HCT116 (cell line): ENCODE data around the gene MCEE. TPM values are rescaled to one million over a fixed set of nuclear protein-coding genes. Genes with fewer than 3 reads are reported as not detected.

Experiments used
- ATAC-seq: fragments of 200-7000 bp; cut with Tn5 transposase; 2 replicates; pipeline ENCODE4 v1.9.1; 2020; ENCODE audit warnings: mild to moderate bottlenecking, moderate library complexity
- BruUV-seq: library from RNA; stranded (reverse); fragments of 400-500 nt; replicated peaks from 2 replicates; lab custom pipeline; 2021; lab: Mats Ljungman, UMichigan
- CTCF ChIA-PET: fragments of 300-600 bp; sonication (Branson Sonifier 250); formaldehyde crosslinking; loops from one replicate; lab custom pipeline; 2021; ENCODE audit warnings: antibody characterized with exemption; lab: Charles Lee
- POLR2A ChIA-PET: fragments of 300-600, 350-600 bp; sonication (Branson Sonifier 250); formaldehyde crosslinking; loops from one replicate; lab custom pipeline; 2021; ENCODE audit warnings: antibody characterized with exemption; lab: Charles Lee
- RAD21 ChIA-PET, 2 experiments: fragments of 300-600 bp; sonication (Branson Sonifier 250); formaldehyde crosslinking; loops; one replicate each; lab custom pipeline; 2023; ENCODE audit warnings: low total read pairs in 2 of 2; ENCODE audit not compliant: uncharacterized antibody in 2 of 2, unreplicated experiment in 2 of 2, low non-redundant PET in 1 of 2; lab: Charles Lee
- DNase-seq: peaks from one replicate; pipeline ENCODE4 v3.0.0-alpha.2; 2010; ENCODE audit warnings: low read depth, low spot score
- H2AFZ ChIP-seq: fragments of 200-600 bp; shearing (Covaris generic), sonication (generic); 2 replicates; pipeline ENCODE4 v1.6.1; 2017; ENCODE audit warnings: low read depth, mixed run types, mixed read lengths, antibody characterized with exemption, low read length; ENCODE audit not compliant: poor library complexity, severe bottlenecking
- H3K27ac ChIP-seq: 2 replicates; pipeline ENCODE4 v1.5.1; 2012; ENCODE audit warnings: low read depth, low read length
- H3K27me3 ChIP-seq: fragments of 200-600 bp; sonication (generic); 2 replicates; pipeline ENCODE4 v1.6.1; 2016; ENCODE audit warnings: mixed run types, low read length, mixed read lengths; ENCODE audit not compliant: insufficient read depth
- H3K36me3 ChIP-seq, 2 experiments: fragments of 200-500 bp in 1 of 2; fragments of 200-600 bp in 1 of 2; sonication (Bioruptor generic) in 1 of 2; sonication (generic) in 1 of 2; 2 replicates each; pipeline versions ENCODE4 v1.5.1 to v1.6.1; 2014 to 2016; ENCODE audit warnings: low read length in 2 of 2, inconsistent platforms in 1 of 2, mixed read lengths in 1 of 2, mixed run types in 1 of 2; ENCODE audit not compliant: insufficient read depth in 2 of 2, control insufficient read depth in 1 of 2
- H3K4me1 ChIP-seq, 2 experiments: fragments of 200-600 bp in 1 of 2; sonication (generic) in 1 of 2; 2 replicates each; pipeline versions ENCODE4 v1.5.1 to v1.6.1; 2012 to 2017; ENCODE audit warnings: low read length in 2 of 2, inconsistent platforms in 1 of 2, mild to moderate bottlenecking in 1 of 2, mixed read lengths in 1 of 2, mixed run types in 1 of 2, moderate library complexity in 1 of 2; ENCODE audit not compliant: insufficient read depth in 2 of 2, control insufficient read depth in 1 of 2
- H3K4me2 ChIP-seq: fragments of 200-600 bp; sonication (generic); 2 replicates; pipeline ENCODE4 v1.6.1; 2017; ENCODE audit warnings: mixed run types, low read length, mixed read lengths
- H3K4me3 ChIP-seq, 2 experiments: fragments of 200-600 bp in 1 of 2; sonication (generic) in 1 of 2; replicated peaks in 1 of 2; 2 replicates each; pipeline ENCODE4 v1.5.1; 2011 to 2016; ENCODE audit warnings: low read length in 2 of 2, control low read depth in 1 of 2, low read depth in 1 of 2, mild to moderate bottlenecking in 1 of 2, mixed read lengths in 1 of 2, mixed run types in 1 of 2
- H3K79me2 ChIP-seq: fragments of 200-600 bp; sonication (generic); 2 replicates; pipeline ENCODE4 v1.6.1; 2017; ENCODE audit warnings: mild to moderate bottlenecking, mixed run types, low read length, moderate library complexity, mixed read lengths; ENCODE audit not compliant: insufficient read depth
- H3K9ac ChIP-seq: fragments of 200-600 bp; sonication (generic); 2 replicates; pipeline ENCODE4 v1.6.1; 2016; ENCODE audit warnings: low read length, mixed read lengths
- H3K9me2 ChIP-seq: fragments of 200-600 bp; sonication (generic), shearing (Covaris generic); 2 replicates; pipeline ENCODE4 v1.6.1; 2017; ENCODE audit warnings: mixed run types, mild to moderate bottlenecking, moderate library complexity; ENCODE audit not compliant: insufficient read depth
- H3K9me3 ChIP-seq, 2 experiments: fragments of 200-500 bp in 1 of 2; fragments of 200-600 bp in 1 of 2; sonication (Bioruptor generic) in 1 of 2; sonication (generic) in 1 of 2; 2 replicates each; pipeline ENCODE4 v1.6.1; 2014 to 2017; ENCODE audit warnings: low read length in 2 of 2, mixed read lengths in 2 of 2, inconsistent platforms in 1 of 2, low read depth in 1 of 2, mild to moderate bottlenecking in 1 of 2, mixed run types in 1 of 2, moderate library complexity in 1 of 2; ENCODE audit not compliant: control insufficient read depth in 1 of 2, insufficient read depth in 1 of 2
- H4K20me1 ChIP-seq: fragments of 200-600 bp; sonication (generic), shearing (Covaris generic); 2 replicates; pipeline ENCODE4 v1.6.1; 2017; ENCODE audit warnings: mixed run types, mild to moderate bottlenecking, moderate library complexity; ENCODE audit not compliant: insufficient read depth
- CBX3 ChIP-seq: IDR thresholded peaks from 2 replicates; pipeline ENCODE4 v1.6.1; 2012; ENCODE audit warnings: low read depth
- EZH2 ChIP-seq: fragments of 200-600 bp; sonication (generic); IDR thresholded peaks from 2 replicates; pipeline ENCODE4 v1.6.1; 2017; ENCODE audit warnings: antibody characterized with exemption, mixed run types
- EZH2phosphoT487 ChIP-seq: fragments of 200-600 bp; IDR thresholded peaks from 2 replicates; pipeline ENCODE4 v1.6.1; 2018; ENCODE audit warnings: antibody characterized with exemption, borderline replicate concordance
- FOSL1 ChIP-seq: IDR thresholded peaks from 2 replicates; pipeline ENCODE4 v1.6.1; 2012; ENCODE audit warnings: low read depth
- JUND ChIP-seq: IDR thresholded peaks from 2 replicates; pipeline ENCODE4 v1.6.1; 2012
- SRF ChIP-seq: IDR thresholded peaks from 2 replicates; pipeline ENCODE4 v1.6.1; 2012; ENCODE audit warnings: low read depth
- YY1 ChIP-seq: IDR thresholded peaks from 2 replicates; pipeline ENCODE4 v1.6.1; 2011; ENCODE audit warnings: low read length, low read depth, moderate library complexity, mild to moderate bottlenecking; ENCODE audit not compliant: insufficient replicate concordance; ENCODE audit errors: extremely low read depth
- ZFX ChIP-seq: fragments of 450-650 bp; IDR thresholded peaks from 2 replicates; pipeline ENCODE4 v1.6.1; 2017
- ZNF274 ChIP-seq: fragments of 200-500 bp; sonication (Bioruptor generic); IDR thresholded peaks from 2 replicates; pipeline ENCODE4 v1.6.1; 2014; ENCODE audit warnings: mild to moderate bottlenecking, low read depth, low read length, inconsistent platforms
- intact Hi-C: fragments of 100-400 bp; cut with micrococcal nuclease; formaldehyde crosslinking; loops from 2 replicates; pipeline ENCODE4 v1.10.0; 2022
- total RNA-seq: library from RNA; stranded (reverse); gene quantifications from one replicate; pipeline ENCODE4 v1.2.1, GENCODE V29; 2021; ENCODE audit not compliant: unreplicated experiment
- TF ChIP-seq, protein P1 (sequence below): IDR thresholded peaks from 2 replicates; pipeline ENCODE4 v1.6.1; 2012
- TF ChIP-seq, protein P2 (sequence below): IDR thresholded peaks from 2 replicates; pipeline ENCODE4 v1.6.1; 2012

MCEE gene
- total RNA-seq, 1 experiment from 2014 or later = 9.0 TPM

DNA sequence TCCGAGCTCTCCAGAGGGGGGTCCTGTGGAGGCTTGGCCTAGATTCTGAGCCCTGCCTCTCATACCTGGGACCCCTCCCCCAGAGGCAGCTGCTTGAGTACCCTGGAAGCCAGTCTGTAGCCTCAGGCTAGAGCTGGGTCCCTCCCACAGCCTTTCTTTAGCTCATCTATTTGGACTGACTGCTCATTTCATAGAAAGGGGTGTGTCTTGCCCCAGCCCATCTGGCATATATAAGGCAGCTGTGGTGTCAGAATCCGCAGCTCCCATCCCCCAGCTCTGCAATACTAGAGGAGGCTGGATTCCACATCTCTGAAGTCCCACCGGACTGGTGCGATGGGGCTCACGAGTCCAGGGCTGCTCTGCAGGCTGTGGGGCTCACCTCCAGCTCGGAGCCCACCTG, 26.5 kb upstream of the MCEE start:
- intact Hi-C loops = loop anchor here (2.0 kb wide), 1 partner anchor 126 kb away; no protein-coding TSS in a partner anchor
- no peak for TF ChIP-seq ZFX
- no peak for TF ChIP-seq ZNF274
- TF ChIP-seq EZH2phosphoT487 = no peak
- TF ChIP-seq, protein P1, sequence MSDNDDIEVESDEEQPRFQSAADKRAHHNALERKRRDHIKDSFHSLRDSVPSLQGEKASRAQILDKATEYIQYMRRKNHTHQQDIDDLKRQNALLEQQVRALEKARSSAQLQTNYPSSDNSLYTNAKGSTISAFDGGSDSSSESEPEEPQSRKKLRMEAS = no peak
- TF ChIP-seq, all 23 proteins: peak for 0
- Histone ChIP-seq H3K4me1 (no peaks in the 10 kb centered on the region), H3K9me3 (no peaks in the 10 kb centered on the region), H4K20me1 (no peaks in the 10 kb centered on the region), H3K4me3 (no peak overlapping the region), H3K27ac (no peak overlapping the region), H2AFZ (no peak overlapping the region), H3K36me3 (no peaks in the 10 kb centered on the region), H3K9ac (no peak overlapping the region), H3K27me3 (no peaks in the 10 kb centered on the region), H3K79me2 (no peaks in the 10 kb centered on the region), H3K9me2 (no peaks in the 10 kb centered on the region), H3K4me2 (0 out of 2 replicates have a peak overlapping the region, but pooled peaks have one; percentile 29)
- DNase-seq (no peak), ATAC-seq (no peak)
- ChIA-PET CTCF (interaction anchor here (1.1 to 3.5 kb wide), 3 partner anchors 56 to 143 kb away, joined by 4 to 16 read pairs (median 8); no protein-coding TSS in a partner anchor), POLR2A (no interaction called here), RAD21 (no interaction called here)
- no TSS peak for BruUV-seq

DNA sequence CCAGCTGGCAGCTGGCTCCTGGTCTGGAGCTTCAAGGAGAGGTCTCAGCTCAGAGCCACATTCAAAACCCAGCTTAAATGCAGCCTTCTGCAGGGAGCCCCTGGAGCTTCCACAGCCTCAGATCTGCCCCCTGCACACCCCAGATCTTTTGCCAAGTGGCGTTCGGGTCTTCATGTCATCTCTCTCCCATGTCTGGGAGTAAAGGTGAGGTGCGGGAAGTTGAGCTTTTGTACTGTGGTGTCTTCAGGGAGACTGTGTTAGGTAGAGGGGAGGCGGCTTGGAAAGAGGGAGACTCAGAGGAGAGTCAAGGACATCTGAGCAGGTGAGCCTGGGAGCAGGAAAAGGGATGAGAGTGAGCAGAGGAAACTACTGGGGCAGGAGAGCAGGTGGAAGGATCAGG, 25.8 kb upstream of the MCEE start:
- Histone ChIP-seq H3K36me3 (no peaks in the 10 kb centered on the region), H2AFZ (no peak overlapping the region), H3K27me3 (no peaks in the 10 kb centered on the region), H4K20me1 (no peaks in the 10 kb centered on the region), H3K27ac (no peak overlapping the region), H3K9ac (no peak overlapping the region), H3K4me3 (no peak overlapping the region), H3K9me3 (no peaks in the 10 kb centered on the region), H3K4me1 (no peaks in the 10 kb centered on the region)
- CTCF ChIA-PET = interaction anchor here (1.2 to 3.5 kb wide), 4 partner anchors 12 to 143 kb away, joined by 3 to 16 read pairs (median 6); no protein-coding TSS in a partner anchor
- BruUV-seq = no TSS peak
- ATAC-seq (no peak), DNase-seq (no peak)
- POLR2A ChIA-PET = no interaction called here
- RAD21 ChIA-PET = interaction anchor here in 1 of 2 experiments (1.6 kb wide), 1 partner anchor 132 kb away, joined by 5 read pairs; no protein-coding TSS in a partner anchor
- TF ChIP-seq SRF (no peak), EZH2 (no peak), FOSL1 (no peak), JUND (no peak), YY1 (no peak), CBX3 (no peak)
- TF ChIP-seq, protein P2, sequence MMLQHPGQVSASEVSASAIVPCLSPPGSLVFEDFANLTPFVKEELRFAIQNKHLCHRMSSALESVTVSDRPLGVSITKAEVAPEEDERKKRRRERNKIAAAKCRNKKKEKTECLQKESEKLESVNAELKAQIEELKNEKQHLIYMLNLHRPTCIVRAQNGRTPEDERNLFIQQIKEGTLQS = no peak
- TF ChIP-seq, all 23 proteins: peak for 0
- Histone ChIP-seq H3K4me2 (no peak overlapping the region), H3K9me2 (no peaks in the 10 kb centered on the region), H3K79me2 (no peaks in the 10 kb centered on the region)
- intact Hi-C loops = loop anchor here (2.0 kb wide), 1 partner anchor 127 kb away; no protein-coding TSS in a partner anchor
